Measurements from ENCODE around the gene TTC3. TPM values are rescaled to one million over a fixed set of nuclear protein-coding genes. Genes with fewer than 3 reads are reported as not detected.
A peak's percentile ranks its signal among the peaks of the same experiment; 100 is the strongest.

Gene TTC3
- total and polyA plus RNA-seq, 2 of the 13 experiments (the other 11 are each of a cell fraction or from before 2014, with no cell fraction given), result 55.7 to 108 TPM

GRCh38 chr21:37072988-37073416, at the start of gene TTC3, which contains the start of gene PIGP (continued):
- TF ChIP-seq AHDC1 (CRISPR knock-in tag; IDR thresholded peaks at IDR 0.05; ENCODE audit: borderline replicate concordance) (no peak), NRL (CRISPR knock-in tag; IDR thresholded peaks at IDR 0.05; ENCODE audit: borderline replicate concordance) (0 out of 2 replicates have a peak, but pooled peaks have one; percentile 9), KLF16 (CRISPR knock-in tag; IDR thresholded peaks at IDR 0.05) (0 out of 4 replicates have a peak, but pooled peaks of 1 of the 2 experiments have one; percentile 2), SALL1 (CRISPR knock-in tag; IDR thresholded peaks at IDR 0.05) (peak; percentile 20; the same call in 1 of the 2 replicates), ASH2L (IDR thresholded peaks at IDR 0.05; ENCODE audit: insufficient read length, low read depth, low read length) (peak; percentile 30), ZNF430 (CRISPR knock-in tag; IDR thresholded peaks at IDR 0.05) (no peak; the same call in 1 of the 2 replicates), YEATS4 (CRISPR knock-in tag; IDR thresholded peaks at IDR 0.05; ENCODE audit: borderline replicate concordance) (peak; percentile 27), XRCC5 (optimal IDR thresholded peaks at IDR 0.05; ENCODE audit: low read length) (peak; percentile 7)
- TF ChIP-seq, protein P1, sequence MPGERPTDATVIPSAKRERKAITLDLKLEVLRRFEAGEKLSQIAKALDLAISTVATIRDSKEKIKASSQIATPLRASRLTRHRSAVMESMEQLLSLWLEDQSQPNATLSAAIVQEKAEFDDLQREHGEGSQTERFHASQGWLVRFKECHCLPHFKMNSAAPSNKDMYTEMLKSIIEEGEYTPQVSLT (CRISPR knock-in tag; IDR thresholded peaks at IDR 0.05; ENCODE audit: borderline replicate concordance, low read depth), result no peak
- TF ChIP-seq, protein P2, sequence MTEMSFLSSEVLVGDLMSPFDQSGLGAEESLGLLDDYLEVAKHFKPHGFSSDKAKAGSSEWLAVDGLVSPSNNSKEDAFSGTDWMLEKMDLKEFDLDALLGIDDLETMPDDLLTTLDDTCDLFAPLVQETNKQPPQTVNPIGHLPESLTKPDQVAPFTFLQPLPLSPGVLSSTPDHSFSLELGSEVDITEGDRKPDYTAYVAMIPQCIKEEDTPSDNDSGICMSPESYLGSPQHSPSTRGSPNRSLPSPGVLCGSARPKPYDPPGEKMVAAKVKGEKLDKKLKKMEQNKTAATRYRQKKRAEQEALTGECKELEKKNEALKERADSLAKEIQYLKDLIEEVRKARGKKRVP (CRISPR knock-in tag; IDR thresholded peaks at IDR 0.05), result 0 out of 4 replicates have a peak, but pooled peaks of 1 of the 2 experiments have one; percentile 54

Data from HepG2 (cell line).